ENCODE results near the gene PAK5. TPM values are rescaled to one million over a fixed set of nuclear protein-coding genes. Genes with fewer than 3 reads are reported as not detected.

The PAK5 gene
- total RNA-seq, 1 experiment from 2014 or later, result not detected

DNA sequence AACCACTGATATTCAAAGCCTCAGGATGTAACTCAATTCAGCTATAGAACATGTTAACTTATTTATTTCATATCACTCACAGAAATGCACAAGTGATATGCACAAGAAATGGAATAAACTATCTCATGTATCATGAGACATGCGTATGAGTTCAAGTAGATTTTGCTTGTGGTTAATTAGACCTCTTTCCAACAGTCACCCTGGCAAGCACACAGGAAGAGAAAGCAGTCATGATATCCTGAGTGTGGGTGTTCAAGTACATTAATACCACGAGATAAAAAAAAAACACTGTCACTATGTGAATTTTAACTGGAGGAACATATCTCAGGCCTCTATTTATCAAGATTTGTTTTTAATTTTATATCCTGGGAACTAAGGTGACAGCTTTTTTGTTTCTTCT lies 260.3 kb downstream of the PAK5 start:
- no peaks in the 10 kb centered on the region for H3K36me3 ChIP-seq (ENCODE audit: control insufficient read depth in 1 of 2, insufficient read depth in 2 of 2, low read length in 2 of 2)
- peaks cover 5% of the 10 kb centered on the region; the same call in 1 of the 2 replicates for H3K27me3 ChIP-seq (ENCODE audit: insufficient read depth, low read length)
- no peaks in the 10 kb centered on the region for H3K4me1 ChIP-seq (ENCODE audit: control insufficient read depth in 1 of 2, insufficient read depth in 2 of 2, low read length in 2 of 2)
- no peaks in the 10 kb centered on the region for H4K20me1 ChIP-seq (ENCODE audit: insufficient read depth)
- ATAC-seq, result no peak
- no peaks in the 10 kb centered on the region for H3K79me2 ChIP-seq (ENCODE audit: insufficient read depth, low read length)
- RAD21 ChIA-PET (ENCODE audit: low non-redundant PET in 1 of 2, low total read pairs in 2 of 2, uncharacterized antibody in 2 of 2, unreplicated experiment in 2 of 2), result no interaction called here
- no peak overlapping the region for H3K9ac ChIP-seq (ENCODE audit: low read length)
- no peak for DNase-seq (ENCODE audit: low read depth, low spot score)
- H3K9me3 ChIP-seq (ENCODE audit: control insufficient read depth in 1 of 2, insufficient read depth in 1 of 2, low read depth in 1 of 2, low read length in 2 of 2), result no peaks in the 10 kb centered on the region
- CTCF ChIA-PET, result no interaction called here
- no peak overlapping the region for H3K27ac ChIP-seq (ENCODE audit: low read depth, low read length)
- POLR2A ChIA-PET, result no interaction called here
- no peak overlapping the region for H3K4me3 ChIP-seq (replicated peaks in 1 of 2; ENCODE audit: low read depth in 1 of 2, low read length in 2 of 2)
- intact Hi-C loops (cut with micrococcal nuclease), result no loop called here
- TF ChIP-seq EZH2 (IDR thresholded peaks at IDR 0.05), result no peak
- no peak for TF ChIP-seq CEBPB (IDR thresholded peaks at IDR 0.05; ENCODE audit: low read depth)
- TF ChIP-seq SIN3A (IDR thresholded peaks at IDR 0.05; ENCODE audit: low read depth), result no peak
- no peak for TF ChIP-seq POLR2AphosphoS5 (IDR thresholded peaks at IDR 0.05; ENCODE audit: low read depth, low read length)
- no peak for TF ChIP-seq ZFX (IDR thresholded peaks at IDR 0.05)
- TF ChIP-seq YY1 (IDR thresholded peaks at IDR 0.05; ENCODE audit: extremely low read depth, insufficient replicate concordance, low read depth, low read length), result no peak
- no peak for TF ChIP-seq SP1 (IDR thresholded peaks at IDR 0.05; ENCODE audit: low read depth)
- no peak for TF ChIP-seq EZH2phosphoT487 (IDR thresholded peaks at IDR 0.05; ENCODE audit: borderline replicate concordance)
- no peak for TF ChIP-seq POLR2A (IDR thresholded peaks at IDR 0.05; ENCODE audit: borderline replicate concordance, extremely low read depth, insufficient read depth, insufficient read length)
- TF ChIP-seq ELF1 (IDR thresholded peaks at IDR 0.05; ENCODE audit: borderline replicate concordance, low read depth), result no peak
- no peak for TF ChIP-seq EGR1 (IDR thresholded peaks at IDR 0.05; ENCODE audit: low read depth)
- TF ChIP-seq, protein P1, sequence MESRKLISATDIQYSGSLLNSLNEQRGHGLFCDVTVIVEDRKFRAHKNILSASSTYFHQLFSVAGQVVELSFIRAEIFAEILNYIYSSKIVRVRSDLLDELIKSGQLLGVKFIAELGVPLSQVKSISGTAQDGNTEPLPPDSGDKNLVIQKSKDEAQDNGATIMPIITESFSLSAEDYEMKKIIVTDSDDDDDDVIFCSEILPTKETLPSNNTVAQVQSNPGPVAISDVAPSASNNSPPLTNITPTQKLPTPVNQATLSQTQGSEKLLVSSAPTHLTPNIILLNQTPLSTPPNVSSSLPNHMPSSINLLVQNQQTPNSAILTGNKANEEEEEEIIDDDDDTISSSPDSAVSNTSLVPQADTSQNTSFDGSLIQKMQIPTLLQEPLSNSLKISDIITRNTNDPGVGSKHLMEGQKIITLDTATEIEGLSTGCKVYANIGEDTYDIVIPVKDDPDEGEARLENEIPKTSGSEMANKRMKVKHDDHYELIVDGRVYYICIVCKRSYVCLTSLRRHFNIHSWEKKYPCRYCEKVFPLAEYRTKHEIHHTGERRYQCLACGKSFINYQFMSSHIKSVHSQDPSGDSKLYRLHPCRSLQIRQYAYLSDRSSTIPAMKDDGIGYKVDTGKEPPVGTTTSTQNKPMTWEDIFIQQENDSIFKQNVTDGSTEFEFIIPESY (IDR thresholded peaks at IDR 0.05; ENCODE audit: extremely low read depth, insufficient replicate concordance, low read length), result no peak
- TF ChIP-seq MAX (IDR thresholded peaks at IDR 0.05), result no peak
- TF ChIP-seq ZNF274 (IDR thresholded peaks at IDR 0.05; ENCODE audit: low read depth, low read length), result no peak
- TF ChIP-seq JUND (IDR thresholded peaks at IDR 0.05), result no peak
- TF ChIP-seq, protein P2, sequence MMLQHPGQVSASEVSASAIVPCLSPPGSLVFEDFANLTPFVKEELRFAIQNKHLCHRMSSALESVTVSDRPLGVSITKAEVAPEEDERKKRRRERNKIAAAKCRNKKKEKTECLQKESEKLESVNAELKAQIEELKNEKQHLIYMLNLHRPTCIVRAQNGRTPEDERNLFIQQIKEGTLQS (IDR thresholded peaks at IDR 0.05), result no peak
- TF ChIP-seq, protein P3, sequence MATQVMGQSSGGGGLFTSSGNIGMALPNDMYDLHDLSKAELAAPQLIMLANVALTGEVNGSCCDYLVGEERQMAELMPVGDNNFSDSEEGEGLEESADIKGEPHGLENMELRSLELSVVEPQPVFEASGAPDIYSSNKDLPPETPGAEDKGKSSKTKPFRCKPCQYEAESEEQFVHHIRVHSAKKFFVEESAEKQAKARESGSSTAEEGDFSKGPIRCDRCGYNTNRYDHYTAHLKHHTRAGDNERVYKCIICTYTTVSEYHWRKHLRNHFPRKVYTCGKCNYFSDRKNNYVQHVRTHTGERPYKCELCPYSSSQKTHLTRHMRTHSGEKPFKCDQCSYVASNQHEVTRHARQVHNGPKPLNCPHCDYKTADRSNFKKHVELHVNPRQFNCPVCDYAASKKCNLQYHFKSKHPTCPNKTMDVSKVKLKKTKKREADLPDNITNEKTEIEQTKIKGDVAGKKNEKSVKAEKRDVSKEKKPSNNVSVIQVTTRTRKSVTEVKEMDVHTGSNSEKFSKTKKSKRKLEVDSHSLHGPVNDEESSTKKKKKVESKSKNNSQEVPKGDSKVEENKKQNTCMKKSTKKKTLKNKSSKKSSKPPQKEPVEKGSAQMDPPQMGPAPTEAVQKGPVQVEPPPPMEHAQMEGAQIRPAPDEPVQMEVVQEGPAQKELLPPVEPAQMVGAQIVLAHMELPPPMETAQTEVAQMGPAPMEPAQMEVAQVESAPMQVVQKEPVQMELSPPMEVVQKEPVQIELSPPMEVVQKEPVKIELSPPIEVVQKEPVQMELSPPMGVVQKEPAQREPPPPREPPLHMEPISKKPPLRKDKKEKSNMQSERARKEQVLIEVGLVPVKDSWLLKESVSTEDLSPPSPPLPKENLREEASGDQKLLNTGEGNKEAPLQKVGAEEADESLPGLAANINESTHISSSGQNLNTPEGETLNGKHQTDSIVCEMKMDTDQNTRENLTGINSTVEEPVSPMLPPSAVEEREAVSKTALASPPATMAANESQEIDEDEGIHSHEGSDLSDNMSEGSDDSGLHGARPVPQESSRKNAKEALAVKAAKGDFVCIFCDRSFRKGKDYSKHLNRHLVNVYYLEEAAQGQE (IDR thresholded peaks at IDR 0.05; ENCODE audit: low read depth), result no peak
- no peaks in the 10 kb centered on the region for H3K9me2 ChIP-seq (ENCODE audit: insufficient read depth)
- BruUV-seq (replicated peaks), result no TSS peak
- no peak overlapping the region for H2AFZ ChIP-seq (ENCODE audit: low read depth, low read length, poor library complexity, severe bottlenecking)
- no peak overlapping the region for H3K4me2 ChIP-seq (ENCODE audit: low read length)
